ELF-1 (cell line): ENCODE data around the gene KCNIP3.
"Not testable (repeated sequence)": the region's sequence is repeated elsewhere in the genome, so short reads cannot be mapped to it uniquely, and the experiment has no call there.

Source experiments
- DNase-seq: peaks from one replicate; pipeline ENCODE4 v3.0.0-alpha.2; 2016; ENCODE audit warnings: low read depth, low spot score

The KCNIP3 gene

DNA sequence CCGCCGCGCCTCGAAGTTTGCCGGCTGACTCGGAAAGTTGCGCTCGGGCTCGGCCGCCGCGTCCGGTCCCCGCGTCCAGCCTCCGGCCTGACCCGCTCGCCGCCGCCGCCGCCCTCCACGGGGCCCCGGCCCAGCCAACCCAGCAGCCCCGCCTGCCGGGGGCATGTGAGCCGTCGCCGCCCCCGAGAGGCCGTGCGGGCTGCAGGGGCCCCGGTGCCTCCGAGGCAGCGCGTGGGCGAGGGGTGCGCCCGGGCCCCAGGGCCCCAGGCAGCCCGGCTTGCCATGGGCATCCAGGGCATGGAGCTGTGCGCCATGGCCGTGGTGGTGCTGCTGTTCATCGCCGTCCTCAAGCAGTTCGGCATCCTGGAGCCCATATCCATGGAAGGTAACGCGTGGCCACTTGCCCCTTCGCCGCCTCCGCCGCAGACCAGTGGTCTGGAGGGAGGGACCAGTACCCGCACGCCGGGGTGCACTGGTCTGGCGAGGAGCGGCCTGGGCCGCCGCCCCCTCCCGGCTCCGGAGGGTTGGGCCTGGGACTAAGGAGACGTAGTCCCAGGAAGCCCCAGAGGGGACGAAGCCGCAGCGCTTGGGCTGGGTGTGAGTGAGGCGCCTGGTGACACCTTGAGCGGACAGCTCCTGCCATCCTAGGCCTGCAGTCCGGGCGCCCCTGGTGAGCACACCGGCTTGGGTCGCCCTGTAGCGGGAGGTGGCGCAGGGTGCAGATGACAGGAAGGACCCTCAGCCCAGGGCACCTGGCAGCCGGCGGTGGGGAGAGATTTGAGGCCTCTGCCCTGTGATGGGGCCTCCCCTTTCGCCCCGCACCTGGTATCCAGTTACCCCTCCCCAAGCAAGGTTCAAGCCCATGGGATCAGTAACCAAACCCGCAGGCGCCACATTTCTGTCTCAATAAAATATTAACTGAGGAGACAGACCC lies 49.9 kb downstream of the KCNIP3 start:
- DNase-seq: peak; percentile 47

DNA sequence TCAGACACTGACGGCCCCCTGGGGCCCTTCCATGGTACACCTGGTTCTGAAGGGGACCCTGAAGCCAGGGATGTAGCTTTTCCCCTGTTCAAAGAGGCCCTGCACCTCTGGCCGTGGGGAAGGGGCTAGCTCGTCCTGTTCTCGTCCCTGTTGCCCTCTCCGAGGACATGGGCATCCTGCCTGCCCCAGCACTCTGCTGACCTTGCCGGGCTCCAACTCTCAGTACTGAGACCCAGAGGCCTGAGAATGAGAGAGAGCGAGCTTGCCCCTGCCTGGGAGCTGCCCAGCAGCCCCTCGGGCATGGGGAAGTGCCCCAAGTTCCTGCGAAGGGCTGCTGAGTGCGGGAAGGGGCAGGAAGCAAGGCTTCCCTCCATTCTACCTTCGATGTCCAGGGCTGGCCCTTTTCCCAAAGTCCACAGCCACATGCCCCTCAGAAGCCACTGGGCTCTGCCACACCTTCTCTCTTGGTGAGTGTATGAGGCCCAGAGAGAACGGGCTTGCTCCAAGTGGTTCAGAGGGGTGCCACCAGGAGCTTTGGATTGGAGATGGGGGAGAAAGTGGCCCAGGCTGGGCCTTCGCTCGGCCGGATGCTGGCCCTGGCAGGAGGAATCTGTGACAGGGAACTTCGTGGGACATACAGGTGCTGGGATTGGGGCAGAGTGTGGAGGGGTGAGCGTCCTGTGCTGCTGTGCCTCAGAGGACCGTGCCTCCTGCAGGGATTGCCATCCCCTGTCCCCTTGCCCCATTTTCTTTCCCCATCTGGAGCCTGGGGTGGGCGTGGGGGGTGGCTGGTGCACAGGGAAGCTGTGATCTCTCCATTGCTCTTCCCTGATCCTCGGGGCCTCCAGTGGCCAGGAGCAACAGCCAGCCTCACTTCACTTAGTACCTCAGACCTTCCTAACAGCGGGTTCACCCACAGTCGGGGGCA lies 50.8 kb downstream of the KCNIP3 start:
- DNase-seq: no peak

DNA sequence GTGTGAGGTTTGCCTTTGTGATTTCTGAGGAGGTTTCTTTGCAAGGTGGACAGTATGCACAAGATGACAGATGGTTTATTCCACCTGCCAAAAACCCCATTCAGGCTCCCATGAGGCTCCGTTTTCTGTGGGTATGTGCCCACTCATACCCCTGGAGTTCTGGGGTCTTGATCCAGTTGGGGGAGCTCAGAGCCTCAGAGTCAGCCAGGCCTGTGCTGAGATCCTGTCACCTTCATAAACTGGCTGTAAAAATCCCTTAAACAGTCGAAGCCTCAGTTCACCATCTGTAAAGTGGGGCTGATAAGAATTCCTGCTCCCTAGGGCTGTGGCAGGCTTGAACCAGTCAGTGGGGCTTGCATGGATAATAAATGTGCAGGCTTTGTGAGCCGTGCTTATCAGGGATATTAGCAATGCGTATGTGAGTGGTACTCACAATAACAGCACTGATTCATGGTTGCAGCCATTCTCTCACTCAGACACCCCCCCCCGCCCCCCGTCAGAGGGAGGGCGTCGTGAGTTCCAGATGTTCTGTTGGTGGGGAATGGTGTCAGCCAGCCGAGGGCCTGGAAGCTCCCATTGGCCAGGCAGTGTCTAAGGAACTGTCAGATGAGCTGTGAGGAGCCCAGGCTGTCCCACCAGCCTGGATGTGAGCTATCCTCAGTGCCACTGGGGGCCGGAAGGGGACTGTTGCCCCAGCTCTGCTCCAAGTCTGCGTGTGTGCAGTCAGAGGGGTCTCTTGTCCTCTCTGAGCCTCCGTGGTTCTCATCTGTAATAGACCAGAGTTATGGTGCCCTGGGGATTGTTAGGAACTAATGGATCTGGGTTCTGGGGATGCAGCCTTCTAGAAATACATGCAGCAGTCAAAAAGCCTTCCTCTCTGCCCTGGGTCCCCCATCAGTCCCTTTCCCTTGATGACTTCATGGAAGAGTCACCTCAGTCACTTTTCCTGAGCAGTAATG lies 51.7 kb downstream of the KCNIP3 start:
- DNase-seq: no peak

DNA sequence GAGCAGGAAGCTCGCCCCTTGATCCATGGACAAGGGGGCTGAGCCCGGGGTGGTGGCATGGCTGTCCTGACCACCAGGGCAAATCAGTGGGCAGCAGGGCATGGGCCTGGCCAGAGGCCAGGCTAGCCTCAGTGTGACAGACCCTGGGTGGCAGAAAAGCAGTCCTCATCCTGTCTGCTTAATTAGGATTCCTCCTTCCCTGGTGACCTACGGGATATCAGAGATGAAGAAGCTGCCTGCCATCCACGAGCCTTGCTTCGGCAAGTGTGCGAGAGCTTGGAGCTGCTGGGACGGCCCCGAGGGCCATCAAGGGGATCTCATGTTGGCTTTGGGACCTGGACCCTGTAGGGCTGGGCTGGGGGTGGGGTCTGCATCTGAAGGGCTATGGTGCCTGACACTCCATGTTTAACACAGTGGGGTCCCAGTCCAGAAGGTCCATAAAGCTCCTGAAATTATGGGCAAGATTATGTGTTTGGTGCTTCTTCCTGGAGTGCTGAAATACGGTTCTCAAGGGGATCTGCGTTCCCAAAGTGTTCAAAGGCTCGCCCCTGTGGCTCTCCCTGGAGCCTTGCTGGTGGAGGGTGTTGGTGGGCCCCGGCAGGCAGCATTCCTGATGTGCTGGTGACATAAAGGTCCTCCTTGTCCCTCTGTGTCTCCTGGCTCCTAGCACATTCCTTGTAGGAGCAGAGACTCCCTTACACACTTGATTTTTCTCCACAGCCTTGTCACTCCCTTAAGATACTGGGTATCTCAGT lies 52.6 kb downstream of the KCNIP3 start:
- DNase-seq: no peak

DNA sequence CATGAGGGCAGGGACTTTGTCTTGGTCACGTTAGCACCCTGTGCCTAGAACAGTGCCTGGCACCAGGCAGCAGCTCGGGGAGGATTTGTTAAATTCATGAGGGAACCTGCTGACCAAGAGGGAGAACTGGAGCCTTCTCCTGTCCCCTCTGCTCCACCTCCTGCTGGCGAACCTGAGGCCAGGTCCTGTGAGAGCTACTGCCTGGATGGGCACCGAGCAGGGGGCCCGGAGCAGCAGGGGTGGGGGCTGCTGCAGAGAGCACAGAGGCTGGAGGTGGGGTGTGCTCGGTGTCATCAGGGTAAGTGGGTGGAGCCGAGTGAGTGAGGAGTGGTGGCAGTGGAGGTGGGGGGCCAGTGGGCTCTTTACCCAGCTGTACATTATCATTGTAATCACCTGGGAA lies 53.2 kb downstream of the KCNIP3 start:
- DNase-seq: no peak

- no peak for DNase-seq
Measured at GRCh38 chr2:95350774-95351597, 53.8 kb downstream of the KCNIP3 start.

DNA sequence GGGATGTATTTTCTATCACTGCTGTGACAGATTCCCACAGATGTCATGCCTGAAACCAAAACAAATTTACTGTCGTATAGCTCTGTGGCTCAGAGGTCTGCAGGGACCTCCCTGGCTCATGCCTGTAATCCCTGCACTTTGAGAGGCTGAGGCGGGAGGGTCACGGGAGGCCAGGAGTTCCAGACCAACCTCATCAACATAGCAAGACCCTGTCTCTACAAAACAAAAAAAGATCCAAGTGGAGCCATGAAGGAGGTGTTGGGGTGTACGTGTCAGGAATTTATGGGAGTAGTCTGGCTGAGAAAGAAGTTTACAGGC lies 54.4 kb downstream of the KCNIP3 start:
- DNase-seq: no peak

GRCh38 chr2:95352310-95353054 lies 55.3 kb downstream of the KCNIP3 start:
- no peak for DNase-seq

- no peak for DNase-seq
Measured at GRCh38 chr2:95353055-95353575, 56.0 kb downstream of the KCNIP3 start.

DNA sequence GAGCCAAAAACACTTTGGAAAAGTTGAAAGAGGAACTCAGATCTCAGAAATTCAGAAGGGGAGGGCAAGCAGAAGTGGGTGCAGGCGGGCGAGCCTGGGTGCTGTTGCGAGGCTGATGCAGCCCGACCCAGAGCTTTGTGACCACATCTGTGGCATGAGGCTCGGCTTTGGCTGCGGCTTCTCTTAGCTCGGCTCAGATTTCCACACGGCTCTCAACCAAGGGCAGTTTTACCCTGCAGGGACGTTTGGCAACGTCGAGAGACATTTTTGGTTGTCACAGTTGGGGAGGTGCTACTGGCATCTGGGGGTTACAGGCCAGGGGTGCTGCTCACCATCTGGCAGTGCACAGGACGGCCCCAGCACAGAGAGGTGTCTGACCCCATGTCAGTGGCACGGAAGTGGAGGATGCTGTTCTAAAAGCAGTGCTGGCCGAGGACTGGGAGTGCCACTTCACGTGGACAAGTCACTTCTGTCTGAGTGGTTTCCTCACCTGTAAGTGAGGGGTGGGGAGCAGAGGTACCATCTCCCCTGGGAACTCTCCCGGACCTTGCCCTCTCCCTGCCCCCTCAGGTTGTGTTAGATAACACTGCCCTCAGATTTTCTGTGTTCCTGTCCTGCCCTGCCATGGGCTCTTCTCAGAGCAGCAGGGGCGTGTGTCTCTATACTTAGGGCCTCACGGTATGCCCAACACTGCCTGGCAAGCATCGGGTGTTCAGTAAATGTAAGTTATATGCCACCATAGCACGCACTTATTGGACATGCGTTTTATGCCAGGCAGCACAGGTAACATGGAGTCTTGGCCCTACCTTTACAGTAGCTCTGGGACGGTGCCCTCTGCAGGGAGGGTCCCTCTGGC lies 56.7 kb downstream of the KCNIP3 start:
- DNase-seq: no peak

DNA sequence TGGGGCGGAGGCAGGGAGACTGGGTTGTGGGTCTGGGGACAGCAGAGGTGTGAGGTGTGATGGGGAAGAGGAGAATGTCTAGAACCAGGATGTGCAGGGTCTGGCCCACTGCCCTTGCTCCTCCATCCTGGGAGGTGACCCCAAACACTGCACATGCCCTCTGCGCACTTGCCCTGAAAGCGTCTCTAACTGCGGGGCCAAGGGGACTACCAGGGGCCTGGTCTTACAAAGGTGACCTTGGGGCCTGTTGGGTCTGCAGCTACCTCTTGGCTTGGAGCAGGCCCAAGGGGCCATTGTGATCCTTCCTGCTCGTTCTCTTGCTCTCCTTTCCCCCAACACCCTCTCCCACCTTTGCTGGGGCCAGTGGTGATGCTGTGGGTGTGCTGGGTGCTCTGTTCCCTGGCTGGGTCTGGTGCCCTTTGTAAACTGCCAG lies 57.3 kb downstream of the KCNIP3 start:
- DNase-seq: no peak

GRCh38 chr2:95354925-95355324 lies 57.8 kb downstream of the KCNIP3 start:
- DNase-seq: no peak

DNA sequence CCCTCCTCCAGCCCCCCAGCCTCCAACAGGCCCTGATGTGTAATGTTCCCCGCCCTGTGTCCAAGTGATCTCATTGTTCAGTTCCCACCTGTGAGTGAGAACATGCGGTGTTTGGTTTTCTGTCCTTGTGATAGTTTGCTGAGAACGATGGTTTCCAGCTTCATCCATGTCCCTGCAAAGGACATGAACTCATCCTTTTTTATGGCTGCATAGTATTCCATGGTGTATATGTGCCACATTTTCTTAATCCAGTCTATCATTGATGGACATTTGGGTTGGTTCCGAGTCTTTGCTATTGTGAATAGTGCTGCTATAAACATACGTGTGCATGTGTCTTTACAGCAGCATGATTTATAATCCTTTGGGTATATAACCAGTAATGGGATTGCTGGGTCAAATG lies 58.3 kb downstream of the KCNIP3 start:
- DNase-seq: not testable (repeated sequence)

GRCh38 chr2:95356821-95357700 lies 59.9 kb downstream of the KCNIP3 start:
- DNase-seq: no peak

- no peak for DNase-seq
Measured at GRCh38 chr2:95357717-95358280, 60.7 kb downstream of the KCNIP3 start.

- no peak for DNase-seq
Measured at GRCh38 chr2:95359031-95359430, 61.9 kb downstream of the KCNIP3 start.
